ENCODE data around the gene PLSCR3.
A peak's percentile ranks its signal among the peaks of the same experiment; 100 is the strongest.

PLSCR3 gene

GRCh38 chr17:7394452-7395191, at the start of gene PLSCR3:
Gene PLSCR3, minus strand, starts transcription at chr17:7394525. Its CDS starts 415 bp downstream, at chr17:7394110.
- DNase-seq, result peak; percentile 94

DNA sequence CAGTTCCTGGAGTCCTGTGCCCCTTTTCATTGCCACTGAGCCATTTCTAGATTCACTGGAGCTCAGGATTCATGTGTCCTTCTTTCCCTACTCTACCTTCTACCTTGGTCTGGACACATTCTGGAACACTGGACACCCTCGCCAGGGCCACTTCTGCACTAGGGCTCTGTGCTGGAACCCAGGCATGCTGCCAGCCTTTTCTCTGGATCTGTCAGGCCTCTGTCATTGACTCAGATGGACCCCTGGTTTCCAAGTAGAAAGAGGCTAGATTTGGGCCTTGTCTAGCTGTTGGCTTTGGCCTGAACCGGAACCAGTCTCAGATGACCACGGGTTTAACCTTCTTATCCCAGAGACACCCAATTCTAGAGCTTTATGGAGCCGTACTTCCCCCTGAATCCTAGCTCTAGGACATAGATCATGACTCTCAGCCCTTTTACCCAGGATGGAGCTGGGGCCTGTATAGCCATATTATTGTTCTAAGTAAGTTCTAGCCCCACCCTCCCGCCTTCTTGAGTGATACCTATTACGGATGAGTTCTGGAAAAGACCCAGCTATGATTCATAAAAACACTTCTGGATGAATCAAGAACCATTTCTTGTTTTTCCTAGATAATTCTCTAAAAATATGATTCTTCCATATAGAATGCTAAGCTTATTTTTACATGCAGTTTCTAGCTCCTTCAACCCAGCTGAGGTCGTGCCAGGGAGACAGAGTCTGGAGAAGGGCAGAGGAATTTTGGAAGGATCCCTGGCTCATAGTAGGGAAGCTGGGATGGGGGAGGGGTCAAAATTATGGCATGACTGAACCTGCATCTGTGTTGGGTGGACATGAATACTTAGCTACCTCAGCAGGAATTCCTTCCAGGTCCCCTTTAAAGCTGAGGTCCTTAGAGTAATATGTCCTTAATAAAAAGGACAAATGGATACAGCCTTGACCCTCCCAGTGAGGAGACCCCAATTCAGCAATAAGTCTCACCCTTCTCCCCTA, 49.5 kb upstream of the PLSCR3 start:
- DNase-seq, result no peak

DNA sequence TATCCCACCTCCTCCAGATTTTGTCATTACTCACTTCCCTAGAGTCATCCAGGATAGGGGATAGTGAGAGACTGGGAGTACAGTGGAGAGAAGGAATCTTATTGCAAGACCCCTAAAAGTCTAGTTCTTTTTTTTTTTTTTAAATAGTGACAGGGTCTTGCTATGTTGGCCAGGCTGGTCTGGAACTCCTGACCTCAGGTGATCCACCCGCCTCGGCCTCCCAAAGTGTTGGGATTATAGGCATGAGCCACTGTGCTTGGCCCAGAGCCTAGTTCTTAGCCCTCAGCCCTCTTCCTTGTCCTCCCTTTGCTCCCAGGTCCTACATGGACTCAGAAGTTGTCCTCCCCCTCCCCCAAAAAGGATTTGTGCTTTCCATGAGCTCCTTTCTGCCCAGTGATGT, 47.8 kb upstream of the PLSCR3 start:
- DNase-seq, result no peak

- no peak for DNase-seq
Observed at GRCh38 chr17:7441266-7441665, 46.9 kb upstream of the PLSCR3 start.

DNA sequence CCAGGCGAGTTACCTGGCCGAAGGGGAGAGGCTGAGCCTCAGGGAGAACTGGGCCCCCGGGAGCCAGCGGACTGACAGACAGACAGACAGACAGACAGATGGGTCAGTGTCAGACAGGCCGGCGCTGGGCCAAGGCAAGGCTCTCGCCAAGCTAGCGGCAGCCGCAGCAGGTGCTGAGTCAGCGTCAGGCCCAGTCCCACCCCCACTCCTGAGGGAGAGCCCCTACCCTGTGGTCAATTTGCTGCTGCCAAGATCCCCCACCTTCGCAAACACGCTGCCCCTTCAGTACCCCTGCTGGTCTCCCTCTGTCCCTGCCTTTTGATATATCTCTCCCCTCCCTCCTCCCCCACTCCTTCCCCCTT, 46.5 kb upstream of the PLSCR3 start:
- DNase-seq, result no peak

DNA sequence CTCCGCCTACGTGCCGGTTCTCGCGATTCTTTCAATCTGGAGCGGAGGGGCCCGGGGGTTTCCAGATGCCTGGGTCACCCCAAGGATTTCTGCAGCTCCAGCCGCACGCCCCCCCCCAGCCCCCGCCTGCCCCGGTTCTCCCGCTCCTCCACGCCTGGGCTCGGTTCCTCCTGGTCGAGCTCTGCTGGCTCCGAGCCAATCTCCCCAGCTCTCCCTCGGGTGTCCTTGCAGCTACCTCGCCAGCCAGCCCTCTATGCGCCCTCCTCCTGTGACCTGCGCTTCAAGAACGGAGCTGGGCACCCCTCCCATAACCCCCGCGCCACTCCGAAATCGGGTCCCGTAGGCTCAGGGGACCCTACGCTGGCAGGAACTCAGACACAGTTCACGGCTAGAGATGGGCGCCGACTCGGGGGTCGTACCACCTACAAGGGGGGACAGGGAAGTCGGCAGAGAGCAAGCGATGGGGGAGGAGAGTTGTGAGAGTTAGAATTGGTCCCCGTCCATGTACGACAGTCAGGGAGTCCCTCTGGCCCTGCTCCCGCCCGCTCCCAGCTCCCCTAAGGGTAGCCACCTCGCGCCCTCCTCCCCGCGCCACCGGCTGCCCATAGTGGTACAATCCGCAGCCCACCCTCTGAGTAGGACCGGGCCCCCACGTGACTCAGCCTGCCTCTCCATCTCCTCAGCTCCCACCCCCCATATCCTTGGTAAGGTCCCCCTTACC, 45.9 kb upstream of the PLSCR3 start:
- DNase-seq, result peak; percentile 71

GRCh38 chr17:7439462-7440112, 45.3 kb upstream of the PLSCR3 start, which contains the start of gene FGF11:
Gene FGF11, plus strand, starts transcription at chr17:7439512. Its CDS starts 109 bp downstream, at chr17:7439621.
- DNase-seq, result no peak

DNA sequence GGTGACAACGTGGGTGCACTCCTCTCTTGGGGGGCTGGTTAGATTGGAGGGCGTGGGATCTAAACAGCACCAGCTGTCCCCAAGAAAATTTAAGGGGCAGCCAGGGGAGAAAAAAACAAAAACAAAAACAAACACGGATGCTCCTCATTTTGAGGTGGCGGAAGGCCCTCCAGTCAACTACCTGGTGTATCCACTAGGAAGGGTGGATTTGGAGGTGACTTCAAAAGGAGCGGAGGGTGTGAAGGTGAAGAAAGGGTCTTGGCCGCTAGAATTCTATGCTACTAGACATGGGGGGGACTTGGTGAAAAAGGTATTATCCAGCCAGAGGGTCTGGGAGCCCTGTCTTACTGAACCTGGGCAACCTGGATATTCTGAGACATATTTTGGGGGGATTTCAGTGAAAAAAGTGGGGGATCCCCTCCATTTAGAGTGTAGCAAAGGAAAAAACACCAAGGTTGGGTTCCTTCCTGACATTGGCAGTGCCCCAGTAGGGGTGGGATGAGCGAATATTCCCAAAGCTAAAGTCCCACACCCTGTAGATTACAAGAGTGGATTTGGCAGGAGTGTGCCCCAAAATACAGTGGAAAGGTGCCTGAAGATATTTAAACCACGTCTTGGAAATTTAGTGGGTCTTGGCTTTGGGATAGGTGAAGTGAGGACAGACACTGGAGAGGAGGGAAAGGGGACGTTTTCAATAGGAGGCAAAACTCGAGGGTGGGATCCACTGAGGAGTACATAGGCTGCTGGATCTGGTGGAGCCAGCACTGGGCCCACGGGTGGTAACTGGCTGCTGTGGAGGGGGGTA, 44.5 kb upstream of the PLSCR3 start:
- no peak for DNase-seq

DNA sequence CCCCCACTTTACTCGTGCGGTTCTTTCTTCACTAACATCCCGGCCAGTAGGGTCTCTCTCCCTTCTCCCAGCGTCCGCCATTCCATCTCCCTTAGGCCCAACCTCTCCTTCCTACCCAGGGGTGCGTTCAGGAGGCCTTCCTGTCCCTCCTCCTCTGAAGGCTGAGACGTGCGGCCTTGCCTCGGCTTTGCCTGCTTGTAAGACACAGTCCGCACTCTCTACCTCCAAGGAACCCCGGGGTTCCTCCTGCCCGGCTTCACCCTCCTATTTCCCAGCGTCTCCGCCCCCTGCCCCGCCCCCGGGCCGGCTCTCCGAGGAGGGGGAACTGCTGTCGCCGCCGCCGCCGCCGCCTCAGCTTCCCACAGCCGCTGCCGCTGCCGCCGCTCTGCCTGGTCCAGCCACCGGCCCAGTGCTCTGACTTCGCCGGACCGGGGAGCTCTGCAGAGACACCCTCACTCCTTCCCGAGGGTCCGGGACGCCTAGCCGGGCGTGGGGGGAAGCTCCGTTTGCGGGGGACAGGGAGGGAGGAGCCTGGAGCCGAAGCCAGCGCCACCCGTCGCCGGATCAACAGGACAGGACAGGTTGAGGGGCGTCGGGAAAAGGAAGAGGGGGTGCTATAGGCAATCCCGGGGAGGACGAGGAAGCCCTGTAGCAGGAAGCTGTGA, 43.8 kb upstream of the PLSCR3 start:
- peak; percentile 80 for DNase-seq

DNA sequence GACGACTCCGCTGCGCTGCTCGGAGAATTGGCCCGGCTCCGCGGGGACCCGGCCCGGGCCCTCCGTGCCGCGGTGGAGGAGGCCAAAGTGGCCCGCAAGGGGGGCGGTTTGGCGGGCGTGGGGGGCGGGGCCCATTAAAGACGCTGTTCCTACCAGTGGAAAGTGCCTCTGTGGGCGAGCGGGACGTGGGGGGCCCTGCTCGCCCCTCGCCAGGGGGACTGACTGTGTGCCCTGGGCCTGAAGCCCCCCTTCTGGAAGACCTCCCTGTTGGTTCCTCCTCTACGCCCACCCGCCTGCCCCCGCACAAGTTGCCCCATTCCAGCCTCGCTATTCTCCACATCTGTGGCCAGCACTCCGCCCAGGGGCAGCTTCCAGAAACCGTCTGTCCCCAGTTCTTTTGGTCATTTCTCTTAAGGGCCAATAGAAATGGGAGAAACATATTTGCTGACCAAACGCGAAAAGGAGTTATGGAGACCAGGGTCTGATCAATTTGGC, 43.1 kb upstream of the PLSCR3 start:
- DNase-seq, result no peak

- DNase-seq, result peak; percentile 93
Observed at GRCh38 chr17:7436556-7437368, 42.4 kb upstream of the PLSCR3 start.

DNA sequence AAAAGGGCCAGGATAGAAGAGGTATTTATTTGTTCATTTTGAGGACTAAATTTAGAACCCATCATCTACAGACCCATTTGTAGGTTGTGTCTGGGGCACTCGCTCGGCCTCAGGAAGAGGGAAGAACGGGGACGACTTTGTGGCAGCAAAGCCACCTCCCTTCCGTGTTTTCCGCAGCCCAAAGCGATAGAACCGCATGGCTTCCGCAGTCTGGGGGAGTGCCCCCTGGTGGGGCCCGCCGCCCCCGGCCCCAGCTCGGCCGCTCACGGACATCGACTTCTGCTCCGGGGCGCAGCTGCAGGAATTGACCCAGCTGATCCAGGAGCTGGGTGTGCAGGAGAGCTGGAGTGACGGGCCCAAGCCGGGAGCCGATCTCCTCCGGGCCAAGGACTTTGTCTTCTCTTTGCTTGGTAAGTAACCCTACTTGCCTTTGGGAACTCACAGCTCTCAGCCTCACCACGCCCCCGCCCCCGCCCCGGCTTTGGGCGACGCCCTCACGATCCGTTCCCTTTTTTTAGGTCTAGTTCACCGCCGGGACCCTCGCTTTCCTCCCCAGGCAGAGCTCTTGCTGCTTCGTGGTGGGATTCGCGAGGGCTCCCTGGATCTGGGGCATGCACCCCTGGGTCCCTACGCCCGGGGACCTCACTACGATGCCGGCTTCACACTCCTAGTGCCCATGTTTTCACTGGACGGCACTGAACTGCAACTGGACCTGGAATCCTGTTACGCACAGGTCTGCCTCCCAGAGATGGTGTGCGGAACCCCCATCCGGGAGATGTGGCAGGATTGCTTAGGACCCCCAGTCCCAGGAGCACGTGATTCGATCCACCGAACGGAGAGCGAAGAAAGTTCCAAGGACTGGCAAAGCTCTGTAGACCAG, 41.6 kb upstream of the PLSCR3 start:
- DNase-seq, result peak; percentile 86

GRCh38 chr17:7432296-7432695, 38.0 kb upstream of the PLSCR3 start:
- DNase-seq, result no peak

DNA sequence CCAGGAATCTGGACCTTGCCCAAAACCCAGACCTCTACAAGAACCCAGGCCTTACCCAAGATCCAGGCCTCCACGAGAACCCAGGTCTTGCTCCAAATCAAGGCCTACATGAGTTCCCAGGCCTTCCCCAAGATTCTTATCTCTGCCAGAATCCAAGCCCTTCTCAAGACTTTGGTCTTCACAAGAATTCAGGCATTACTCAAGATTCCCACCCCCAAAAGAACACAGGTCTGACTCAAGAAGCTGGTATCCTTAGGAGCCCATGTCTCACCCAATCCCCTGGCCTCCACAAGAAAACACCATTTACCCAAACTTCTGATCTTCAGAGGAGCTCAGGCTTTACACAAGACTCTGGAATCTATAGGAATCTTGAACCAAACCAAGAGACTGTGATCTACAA, 36.9 kb upstream of the PLSCR3 start:
- DNase-seq, result no peak

GRCh38 chr17:7429722-7430121, 35.4 kb upstream of the PLSCR3 start:
- no peak for DNase-seq

DNA sequence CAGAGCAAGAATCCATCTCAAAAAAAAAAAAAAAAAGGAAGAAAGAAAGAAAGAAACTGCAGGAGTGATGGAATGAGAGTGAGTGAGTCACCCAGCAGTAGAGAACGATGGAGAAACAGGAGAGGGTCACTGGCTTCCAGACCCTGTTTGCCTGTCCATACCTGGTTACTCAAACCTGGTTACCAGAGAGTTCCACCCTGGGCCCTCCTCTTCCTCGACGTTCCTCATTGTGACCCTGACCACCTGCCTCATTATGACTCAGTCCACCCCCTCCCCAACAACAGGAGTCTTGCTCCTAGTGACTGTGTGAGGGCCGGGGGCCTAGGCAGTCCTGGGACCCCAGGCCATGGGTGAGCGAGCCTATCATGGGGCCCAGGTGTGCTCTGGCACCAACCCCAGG, 34.2 kb upstream of the PLSCR3 start, which contains the start of gene SPEM3:
Gene SPEM3 (plus strand): TSS at position 301 of the 400 bp plus-strand sequence. CDS start 46 bp downstream, at position 347.
- no peak for DNase-seq

DNA sequence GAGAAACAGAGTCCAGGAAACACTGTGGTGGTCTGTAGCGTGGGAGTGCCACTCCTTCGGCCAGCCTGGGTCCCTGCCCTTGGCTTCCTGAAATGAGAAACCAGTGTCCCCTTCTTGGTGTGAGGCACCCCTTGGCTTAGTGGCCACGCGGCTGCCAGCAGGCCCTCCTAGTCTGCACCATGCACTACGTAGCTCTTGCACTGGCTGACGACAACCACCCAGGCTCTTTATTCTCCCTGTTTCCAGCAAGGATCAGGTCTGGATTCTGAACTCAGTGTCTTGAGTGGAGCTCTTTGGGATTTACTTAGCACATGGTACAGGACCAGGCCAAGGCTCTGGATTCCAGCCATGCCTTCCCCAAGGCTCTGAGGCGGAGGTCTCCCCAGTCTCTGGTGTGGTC, 33.2 kb upstream of the PLSCR3 start:
- no peak for DNase-seq

DNA sequence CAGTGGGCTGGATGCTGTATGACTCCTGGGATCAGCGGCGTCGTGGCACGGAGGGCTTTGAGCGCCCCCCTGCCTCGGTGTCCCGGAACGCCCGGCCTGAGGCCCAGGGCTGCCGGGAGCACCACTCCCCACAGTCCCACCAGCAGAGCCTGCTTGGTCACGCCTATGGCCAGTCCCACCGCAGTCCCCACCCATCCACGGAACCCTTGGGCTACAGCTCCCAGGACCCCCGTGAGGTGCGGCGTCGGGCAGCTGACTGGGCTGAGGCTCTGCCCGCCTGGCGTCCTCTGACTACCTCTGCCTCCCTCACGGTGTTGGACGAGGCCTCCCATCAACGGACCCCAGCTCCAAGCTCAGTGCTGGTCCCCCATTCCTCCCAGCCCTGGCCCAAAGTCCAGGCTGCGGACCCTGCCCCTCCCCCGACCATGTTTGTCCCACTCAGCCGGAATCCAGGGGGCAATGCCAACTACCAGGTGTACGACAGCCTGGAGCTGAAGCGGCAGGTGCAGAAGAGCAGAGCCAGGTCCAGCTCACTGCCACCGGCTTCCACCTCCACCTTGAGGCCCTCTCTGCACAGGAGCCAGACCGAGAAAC, 32.7 kb upstream of the PLSCR3 start:
- DNase-seq, result no peak

Data from activated effector memory CD4-positive, alpha-beta T cell treated with anti-CD3 and anti-CD28 coated beads, Interleukin-2, amount 50 U/mL, for 16 hours (primary cell).